ENCODE results near the gene RNASE8.

Gene RNASE8

DNA sequence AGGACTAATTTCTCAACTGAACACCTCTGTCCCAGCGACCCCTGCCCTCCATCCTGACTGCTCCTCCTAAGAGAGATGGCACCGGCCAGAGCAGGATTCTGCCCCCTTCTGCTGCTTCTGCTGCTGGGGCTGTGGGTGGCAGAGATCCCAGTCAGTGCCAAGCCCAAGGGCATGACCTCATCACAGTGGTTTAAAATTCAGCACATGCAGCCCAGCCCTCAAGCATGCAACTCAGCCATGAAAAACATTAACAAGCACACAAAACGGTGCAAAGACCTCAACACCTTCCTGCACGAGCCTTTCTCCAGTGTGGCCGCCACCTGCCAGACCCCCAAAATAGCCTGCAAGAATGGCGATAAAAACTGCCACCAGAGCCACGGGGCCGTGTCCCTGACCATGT is 14.7 kb upstream of the RNASE8 start:
- no peaks in the 10 kb centered on the region for H3K36me3 ChIP-seq
- peaks cover 0 to 8% of the 10 kb centered on the region in 2 donors for H3K27me3 ChIP-seq
- H3K4me3 ChIP-seq = no peak overlapping the region
- DNase-seq = no peak
- TF ChIP-seq, protein P1, sequence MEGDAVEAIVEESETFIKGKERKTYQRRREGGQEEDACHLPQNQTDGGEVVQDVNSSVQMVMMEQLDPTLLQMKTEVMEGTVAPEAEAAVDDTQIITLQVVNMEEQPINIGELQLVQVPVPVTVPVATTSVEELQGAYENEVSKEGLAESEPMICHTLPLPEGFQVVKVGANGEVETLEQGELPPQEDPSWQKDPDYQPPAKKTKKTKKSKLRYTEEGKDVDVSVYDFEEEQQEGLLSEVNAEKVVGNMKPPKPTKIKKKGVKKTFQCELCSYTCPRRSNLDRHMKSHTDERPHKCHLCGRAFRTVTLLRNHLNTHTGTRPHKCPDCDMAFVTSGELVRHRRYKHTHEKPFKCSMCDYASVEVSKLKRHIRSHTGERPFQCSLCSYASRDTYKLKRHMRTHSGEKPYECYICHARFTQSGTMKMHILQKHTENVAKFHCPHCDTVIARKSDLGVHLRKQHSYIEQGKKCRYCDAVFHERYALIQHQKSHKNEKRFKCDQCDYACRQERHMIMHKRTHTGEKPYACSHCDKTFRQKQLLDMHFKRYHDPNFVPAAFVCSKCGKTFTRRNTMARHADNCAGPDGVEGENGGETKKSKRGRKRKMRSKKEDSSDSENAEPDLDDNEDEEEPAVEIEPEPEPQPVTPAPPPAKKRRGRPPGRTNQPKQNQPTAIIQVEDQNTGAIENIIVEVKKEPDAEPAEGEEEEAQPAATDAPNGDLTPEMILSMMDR (IDR thresholded peaks at IDR 0.05) = no peak
- H3K27ac ChIP-seq = no peak overlapping the region
- H3K9me3 ChIP-seq = no peaks in the 10 kb centered on the region
- intact Hi-C loops (cut with DNase I; ENCODE audit: low total_unique reads) = no loop called here
- peaks cover 0 to 25% (median 19%) of the 10 kb centered on the region in 4 donors for H3K4me1 ChIP-seq

DNA sequence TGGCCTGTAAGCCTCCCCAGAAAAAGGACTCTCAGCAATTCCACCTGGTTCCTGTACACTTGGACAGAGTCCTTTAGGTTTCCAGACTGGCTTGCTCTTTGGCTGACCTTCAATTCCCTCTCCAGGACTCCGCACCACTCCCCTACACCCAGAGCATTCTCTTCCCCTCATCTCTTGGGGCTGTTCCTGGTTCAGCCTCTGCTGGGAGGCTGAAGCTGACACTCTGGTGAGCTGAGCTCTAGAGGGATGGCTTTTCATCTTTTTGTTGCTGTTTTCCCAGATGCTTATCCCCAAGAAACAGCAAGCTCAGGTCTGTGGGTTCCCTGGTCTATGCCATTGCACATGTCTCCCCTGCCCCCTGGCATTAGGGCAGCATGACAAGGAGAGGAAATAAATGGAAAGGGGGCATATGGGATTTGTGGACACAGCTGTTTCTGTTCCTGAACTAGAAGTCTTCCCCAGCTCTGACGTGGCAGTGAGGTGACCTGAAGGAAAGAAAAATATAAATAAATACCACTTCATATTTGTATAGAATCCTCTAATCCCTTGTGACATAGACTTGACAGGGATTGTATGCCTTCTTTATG is 14.1 kb upstream of the RNASE8 start:
- no peak overlapping the region for H3K4me3 ChIP-seq
- H3K36me3 ChIP-seq = no peaks in the 10 kb centered on the region
- no peak for DNase-seq
- peaks cover 0 to 20% (median 15%) of the 10 kb centered on the region in 4 donors for H3K4me1 ChIP-seq
- TF ChIP-seq, protein P1 (IDR thresholded peaks at IDR 0.05) = no peak
- peaks cover 0 to 8% of the 10 kb centered on the region in 2 donors for H3K27me3 ChIP-seq
- H3K27ac ChIP-seq = no peak overlapping the region
- intact Hi-C loops (cut with DNase I; ENCODE audit: low total_unique reads) = no loop called here
- H3K9me3 ChIP-seq = no peaks in the 10 kb centered on the region

DNA sequence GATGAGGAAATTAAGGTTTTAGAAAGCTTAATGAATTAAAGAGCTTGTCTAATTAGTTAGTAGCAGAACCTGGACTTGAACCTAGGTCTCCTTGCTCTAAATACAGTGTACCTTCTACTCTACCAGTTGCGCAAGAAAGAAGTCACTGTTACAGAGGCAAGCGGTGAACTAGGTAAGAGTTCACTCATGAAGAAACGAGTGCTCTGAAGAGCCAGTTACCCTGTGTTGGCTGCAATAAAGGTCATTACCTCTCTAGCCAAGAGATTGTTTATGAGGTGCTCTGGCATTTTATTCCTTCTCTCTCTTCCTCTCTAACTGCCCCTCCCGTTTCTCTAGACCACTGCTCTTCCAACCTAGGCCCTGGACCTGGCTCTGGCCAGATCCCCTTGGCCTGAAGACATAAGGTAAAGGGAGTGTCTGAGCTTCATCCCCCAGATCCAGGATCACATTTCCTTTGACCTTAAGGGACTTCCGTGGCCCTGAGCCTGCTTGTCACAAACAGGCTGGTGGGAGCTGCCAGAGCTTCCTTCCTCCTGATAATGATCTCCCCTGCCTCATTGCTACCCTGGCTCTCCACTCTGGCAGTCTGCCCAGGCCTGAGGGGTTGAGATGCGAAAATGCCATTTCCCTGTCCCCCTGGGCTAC is 13.5 kb upstream of the RNASE8 start:
- Histone ChIP-seq H3K9me3 (no peaks in the 10 kb centered on the region), H3K27ac (no peak overlapping the region), H3K4me1 (peaks cover 0 to 15% (median 9%) of the 10 kb centered on the region in 4 donors), H3K4me3 (no peak overlapping the region), H3K27me3 (peaks cover 0 to 8% of the 10 kb centered on the region in 2 donors), H3K36me3 (no peaks in the 10 kb centered on the region)
- TF ChIP-seq, protein P1 (IDR thresholded peaks at IDR 0.05) = no peak
- no peak for DNase-seq
- intact Hi-C loops (cut with DNase I; ENCODE audit: low total_unique reads) = no loop called here

DNA sequence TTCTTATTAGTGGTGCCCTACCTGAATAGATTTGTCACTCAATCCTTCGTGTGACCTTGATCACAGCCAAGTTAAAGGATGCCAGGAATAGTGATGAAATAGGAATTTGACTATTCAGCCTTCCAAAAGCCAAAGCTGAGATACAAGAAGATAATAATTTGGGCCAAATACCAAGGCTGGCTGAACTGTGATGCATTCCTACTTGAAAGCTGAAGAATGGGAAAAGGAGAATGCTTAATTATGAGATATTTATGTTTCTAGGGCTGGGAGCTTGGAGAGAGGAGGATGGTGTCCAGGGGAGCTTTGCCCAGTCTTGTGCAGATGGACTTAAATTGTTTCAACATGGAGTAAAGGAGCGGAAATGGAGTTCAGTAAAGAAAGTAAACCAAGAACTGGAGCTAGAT is 10.2 kb upstream of the RNASE8 start:
- DNase-seq = no peak
- TF ChIP-seq, protein P1 (IDR thresholded peaks at IDR 0.05) = no peak
- no peak overlapping the region for H3K27ac ChIP-seq
- H3K27me3 ChIP-seq = peaks cover 0 to 8% of the 10 kb centered on the region in 2 donors
- no peaks in the 10 kb centered on the region for H3K36me3 ChIP-seq
- H3K9me3 ChIP-seq = no peaks in the 10 kb centered on the region
- H3K4me3 ChIP-seq = no peak overlapping the region
- peaks cover 0 to 5% (median 0%) of the 10 kb centered on the region in 4 donors for H3K4me1 ChIP-seq
- intact Hi-C loops (cut with DNase I; ENCODE audit: low total_unique reads) = no loop called here

DNA sequence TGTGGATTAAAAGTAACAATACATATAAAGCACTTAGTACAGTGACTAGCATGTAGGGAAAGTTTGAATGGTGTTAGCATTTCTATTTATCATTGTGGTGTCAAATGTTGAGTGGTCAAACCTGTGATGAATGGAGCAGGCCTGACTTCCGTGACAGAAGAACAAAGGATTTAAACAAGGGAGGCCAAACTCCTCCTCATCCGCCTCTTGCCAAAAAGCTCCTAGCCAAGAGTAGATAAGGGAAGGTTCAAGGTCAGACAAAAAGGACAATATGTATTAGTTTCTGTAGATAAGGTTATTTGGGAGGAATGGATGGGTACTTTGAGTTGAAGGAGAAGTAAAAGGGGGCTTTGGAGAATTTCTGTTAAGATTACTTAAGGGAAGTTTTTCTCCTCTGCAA is 9.0 kb upstream of the RNASE8 start:
- Histone ChIP-seq H3K27ac (no peak overlapping the region), H3K4me1 (peaks cover 0 to 5% (median 0%) of the 10 kb centered on the region in 4 donors), H3K36me3 (no peaks in the 10 kb centered on the region), H3K4me3 (no peak overlapping the region), H3K9me3 (no peaks in the 10 kb centered on the region), H3K27me3 (no peaks in the 10 kb centered on the region)
- TF ChIP-seq, protein P1 (IDR thresholded peaks at IDR 0.05) = no peak
- intact Hi-C loops (cut with DNase I; ENCODE audit: low total_unique reads) = no loop called here
- no peak for DNase-seq
